Fibroblast of the aortic adventitia (primary cell): ENCODE measurements around the gene C2orf76. TPM values are rescaled to one million over a fixed set of nuclear protein-coding genes. Genes with fewer than 3 reads are reported as not detected.

Source experiments
- DNase-seq: peaks from one replicate; pipeline ENCODE4 v3.0.0-alpha.2; 2010; ENCODE audit warnings: low read depth
- H3K4me3 ChIP-seq: 2 replicates; pipeline ENCODE4 v1.5.1; 2011; ENCODE audit warnings: low read depth, mild to moderate bottlenecking, control low read depth, low read length, moderate library complexity
- CTCF ChIP-seq: IDR thresholded peaks from 2 replicates; pipeline ENCODE4 v1.5.1; 2011; ENCODE audit warnings: mild to moderate bottlenecking, low read length, control low read depth, inconsistent platforms; ENCODE audit not compliant: insufficient read depth
- total RNA-seq: library from RNA; depleted of rRNA; stranded (reverse); fragments of >200 nt; gene quantifications from 2 replicates; pipeline ENCODE4 v1.2.3, GENCODE V29; 2012; ENCODE audit warnings: low replicate concordance

The C2orf76 gene
- 8.6 and 21.4 TPM in 2 replicates for total RNA-seq

- H3K4me3 ChIP-seq: peak within 1 kb of the TSS; percentile 92
- DNase-seq: peak; percentile 91
- TF ChIP-seq CTCF: no peak
These were observed at the start of gene C2orf76, which contains the start of gene DBI for GRCh38 chr2:119366649-119367471. TSS of gene C2orf76 (minus strand) at chr2:119366834. CDS start at chr2:119339959, 26,875 bp downstream. TSS of gene DBI (plus strand) at chr2:119366977. CDS start at chr2:119367052, 75 bp downstream.

GRCh38 chr2:119415630-119416029, 49.0 kb upstream of the C2orf76 start:
- no peak for TF ChIP-seq CTCF
- H3K4me3 ChIP-seq: no peak overlapping the region
- DNase-seq: no peak

- DNase-seq: no peak
- TF ChIP-seq CTCF: no peak
These were observed 48.3 kb upstream of the C2orf76 start for GRCh38 chr2:119414894-119415293.

GRCh38 chr2:119409506-119409905, 42.9 kb upstream of the C2orf76 start:
- DNase-seq: no peak

More at GRCh38 chr2:119414894-119415293, 48.3 kb upstream of the C2orf76 start:
- H3K4me3 ChIP-seq: no peak overlapping the region

GRCh38 chr2:119408221-119408619, 41.6 kb upstream of the C2orf76 start:
- no peak for TF ChIP-seq CTCF
- no peak for DNase-seq
- no peak overlapping the region for H3K4me3 ChIP-seq

More at GRCh38 chr2:119409506-119409905, 42.9 kb upstream of the C2orf76 start:
- no peak overlapping the region for H3K4me3 ChIP-seq
- no peak for TF ChIP-seq CTCF

- H3K4me3 ChIP-seq: no peak overlapping the region
- TF ChIP-seq CTCF: peak; percentile 78
- DNase-seq: peak; percentile 73
These were observed 41.0 kb upstream of the C2orf76 start for GRCh38 chr2:119407430-119408220.
